HFFc6 (cell line): Measurements from ENCODE around the gene TMPRSS4. TPM values are rescaled to one million over a fixed set of nuclear protein-coding genes. Genes with fewer than 3 reads are reported as not detected.

Experiments used
- DNase-seq: peaks from one replicate; pipeline ENCODE4 v3.0.0-alpha.2; 2018
- H3K27ac Mint-ChIP-seq: 2 replicates; pipeline ENCODE4 v1.8.0; 2020; ENCODE audit warnings: mild to moderate bottlenecking, mixed read lengths
- H3K27me3 Mint-ChIP-seq: 2 replicates; pipeline ENCODE4 v1.8.0; 2021; ENCODE audit warnings: mild to moderate bottlenecking, moderate library complexity, mixed read lengths; ENCODE audit not compliant: insufficient read depth
- H3K36me3 Mint-ChIP-seq: 2 replicates; pipeline ENCODE4 v1.8.0; 2021; ENCODE audit warnings: low read depth, mixed read lengths
- H3K4me1 Mint-ChIP-seq: 2 replicates; pipeline ENCODE4 v1.8.0; 2020; ENCODE audit warnings: low read depth, mixed read lengths
- H3K4me3 Mint-ChIP-seq: 2 replicates; pipeline ENCODE4 v1.8.0; 2020; ENCODE audit warnings: mild to moderate bottlenecking, moderate library complexity, mixed read lengths
- H3K9me3 Mint-ChIP-seq: 2 replicates; pipeline ENCODE4 v1.8.0; 2020; ENCODE audit warnings: mild to moderate bottlenecking, mixed read lengths
- CTCF ChIP-seq: fragments of 200-600 bp; sonication (generic); IDR thresholded peaks from 2 replicates; pipeline ENCODE4 v1.5.0; 2021; ENCODE audit warnings: antibody characterized with exemption, mild to moderate bottlenecking
- total RNA-seq, 6 experiments: library from RNA; stranded (reverse); fragmentation: NEBNext Ultra II Directional; extraction: Animal tissue kit (Norgen Biotek cat#: 25700); gene quantifications; 2 replicates in 1 of 6; 3 replicates in 5 of 6; pipeline ENCODE4 v1.2.3, GENCODE V29; 2021

TMPRSS4 gene
- total RNA-seq, 6 experiments from 2014 or later, result not detected

GRCh38 chr11:118071416-118072030, 5.4 kb upstream of the TMPRSS4 start:
- Mint-ChIP-seq H3K36me3 (no peaks in the 10 kb centered on the region), H3K4me1 (no peaks in the 10 kb centered on the region)

GRCh38 chr11:118073554-118073953, 3.3 kb upstream of the TMPRSS4 start:
- Mint-ChIP-seq H3K36me3 (no peaks in the 10 kb centered on the region), H3K9me3 (no peaks in the 10 kb centered on the region), H3K27me3 (peaks cover 46% of the 10 kb centered on the region), H3K4me1 (no peaks in the 10 kb centered on the region), H3K4me3 (no peak overlapping the region), H3K27ac (no peak overlapping the region)
- TF ChIP-seq CTCF, result no peak
- DNase-seq, result no peak

More at GRCh38 chr11:118071416-118072030, 5.4 kb upstream of the TMPRSS4 start:
- H3K4me3 Mint-ChIP-seq, result no peak overlapping the region
- no peaks in the 10 kb centered on the region for H3K9me3 Mint-ChIP-seq
- no peak for TF ChIP-seq CTCF
- DNase-seq, result no peak
- no peak overlapping the region for H3K27ac Mint-ChIP-seq
- H3K27me3 Mint-ChIP-seq, result peaks cover 36% of the 10 kb centered on the region

GRCh38 chr11:118074091-118074685, 2.7 kb upstream of the TMPRSS4 start:
- Mint-ChIP-seq H3K36me3 (no peaks in the 10 kb centered on the region), H3K27ac (no peak overlapping the region), H3K9me3 (no peaks in the 10 kb centered on the region), H3K4me3 (no peak overlapping the region), H3K27me3 (peaks cover 41% of the 10 kb centered on the region), H3K4me1 (no peaks in the 10 kb centered on the region)
- DNase-seq, result no peak
- TF ChIP-seq CTCF, result no peak

- H3K4me3 Mint-ChIP-seq, result no peak overlapping the region
- no peaks in the 10 kb centered on the region for H3K4me1 Mint-ChIP-seq
Observed at GRCh38 chr11:118074785-118075184, 2.1 kb upstream of the TMPRSS4 start.

GRCh38 chr11:118078911-118079411, 2.1 kb downstream of the TMPRSS4 start:
- H3K36me3 Mint-ChIP-seq, result no peaks in the 10 kb centered on the region
- TF ChIP-seq CTCF, result no peak
- H3K4me3 Mint-ChIP-seq, result no peak overlapping the region
- no peak overlapping the region for H3K27ac Mint-ChIP-seq
- H3K27me3 Mint-ChIP-seq, result peaks cover 49% of the 10 kb centered on the region
- no peaks in the 10 kb centered on the region for H3K4me1 Mint-ChIP-seq
- DNase-seq, result no peak
- H3K9me3 Mint-ChIP-seq, result no peaks in the 10 kb centered on the region

More at GRCh38 chr11:118074785-118075184, 2.1 kb upstream of the TMPRSS4 start:
- no peak overlapping the region for H3K27ac Mint-ChIP-seq
- no peaks in the 10 kb centered on the region for H3K36me3 Mint-ChIP-seq
- no peak for DNase-seq
- no peak for TF ChIP-seq CTCF
- no peaks in the 10 kb centered on the region for H3K9me3 Mint-ChIP-seq
- peaks cover 39% of the 10 kb centered on the region for H3K27me3 Mint-ChIP-seq
